ENCODE results near the gene YAE1.

Gene YAE1

GRCh38 chr7:39606941-39607340 lies 40.7 kb downstream of the YAE1 start:
- no peak for DNase-seq (ENCODE audit: low read depth, low spot score)

DNA sequence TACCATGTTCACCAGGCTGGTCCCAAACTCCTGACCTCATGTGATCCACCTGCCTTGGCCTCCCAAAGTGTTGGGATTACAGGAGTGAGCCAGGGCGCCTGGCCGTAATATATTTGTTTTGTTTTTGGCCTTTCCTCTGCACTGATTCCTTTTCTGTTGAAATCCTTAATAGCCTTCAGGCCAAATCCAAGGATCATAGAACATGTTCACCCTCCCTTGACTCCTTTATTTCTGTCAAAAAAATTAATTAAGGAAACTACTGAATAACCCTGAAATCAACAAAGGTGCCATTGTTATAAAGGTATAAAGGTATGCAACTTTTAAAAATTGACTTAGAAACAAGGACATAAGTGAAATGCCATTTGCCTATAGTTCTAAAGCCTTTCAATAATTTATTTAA lies 41.7 kb downstream of the YAE1 start:
- no peak for DNase-seq (ENCODE audit: low read depth, low spot score)

DNA sequence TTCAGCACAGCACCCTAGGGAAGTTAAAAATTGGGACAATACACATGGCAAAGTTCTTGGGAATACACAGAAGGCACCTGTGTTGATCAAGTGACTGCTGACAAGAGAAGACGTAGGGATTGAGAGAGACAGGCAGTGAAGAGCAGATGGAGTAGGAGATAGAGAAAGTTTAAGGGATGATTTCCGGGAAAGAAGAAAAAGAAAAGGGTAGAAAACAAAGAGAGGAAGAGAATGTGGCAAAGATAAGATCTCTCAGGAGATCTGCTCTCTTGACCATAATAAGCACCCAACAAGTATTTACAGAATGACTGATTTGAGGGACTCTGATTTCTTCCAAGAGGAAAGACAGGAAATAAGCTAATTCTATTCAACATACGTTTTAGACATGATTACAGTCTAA lies 42.1 kb downstream of the YAE1 start:
- DNase-seq (ENCODE audit: low read depth, low spot score) = no peak

DNA sequence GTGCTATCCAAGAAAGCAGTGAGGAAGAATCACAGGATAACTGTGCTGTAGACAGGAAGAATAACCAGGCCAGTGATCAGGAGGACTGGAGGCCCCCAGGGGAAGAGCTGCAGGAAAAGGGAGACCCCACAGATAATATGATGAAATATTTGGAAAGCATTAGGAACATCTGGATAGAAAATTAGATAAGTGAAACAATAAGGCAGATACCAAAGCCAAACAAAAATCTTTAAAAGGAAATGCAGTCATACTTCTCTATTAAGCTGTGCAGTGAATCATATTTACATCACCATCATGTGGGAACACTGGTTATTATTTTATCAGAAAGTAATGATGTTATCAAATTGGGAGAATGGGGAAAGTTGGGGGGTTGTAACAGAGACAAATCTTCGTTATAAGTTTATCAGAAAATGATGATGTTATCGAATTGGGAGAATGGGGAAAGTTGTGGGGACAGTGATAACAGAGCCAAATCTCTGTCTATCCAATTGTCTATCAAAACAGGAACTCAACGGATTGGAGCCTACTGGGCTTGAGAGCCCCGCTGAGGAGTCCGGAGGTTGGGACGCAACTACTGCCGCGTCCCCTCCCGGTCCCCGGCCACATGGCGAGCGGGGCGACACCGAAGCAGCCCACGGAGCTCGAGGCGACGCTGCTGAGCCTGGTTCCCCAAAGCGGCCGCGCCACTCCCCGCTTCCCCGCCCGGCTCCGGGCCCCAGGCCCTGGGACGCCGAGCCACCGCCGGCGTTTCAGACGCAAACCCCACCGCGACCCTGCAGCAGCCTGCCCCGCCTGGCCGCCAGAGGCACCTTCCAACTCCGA lies 43.1 kb downstream of the YAE1 start:
- DNase-seq (ENCODE audit: low read depth, low spot score) = no peak

DNA sequence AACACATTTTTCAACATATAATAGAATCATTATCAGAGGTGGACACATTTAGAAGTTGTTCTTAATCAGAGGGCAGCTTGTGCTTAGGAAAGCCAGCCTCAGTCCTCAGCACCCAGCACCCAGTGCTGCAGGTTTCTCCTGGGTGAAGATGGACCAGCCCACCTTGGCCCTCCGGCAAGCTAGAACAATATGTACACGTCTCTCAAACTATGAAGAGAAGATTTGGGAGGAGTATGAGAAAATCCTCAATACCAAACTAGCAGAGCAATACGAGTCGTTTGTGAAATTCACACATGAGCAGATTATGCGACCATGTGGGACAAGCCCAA lies 43.7 kb downstream of the YAE1 start:
- no peak for DNase-seq (ENCODE audit: low read depth, low spot score)

DNA sequence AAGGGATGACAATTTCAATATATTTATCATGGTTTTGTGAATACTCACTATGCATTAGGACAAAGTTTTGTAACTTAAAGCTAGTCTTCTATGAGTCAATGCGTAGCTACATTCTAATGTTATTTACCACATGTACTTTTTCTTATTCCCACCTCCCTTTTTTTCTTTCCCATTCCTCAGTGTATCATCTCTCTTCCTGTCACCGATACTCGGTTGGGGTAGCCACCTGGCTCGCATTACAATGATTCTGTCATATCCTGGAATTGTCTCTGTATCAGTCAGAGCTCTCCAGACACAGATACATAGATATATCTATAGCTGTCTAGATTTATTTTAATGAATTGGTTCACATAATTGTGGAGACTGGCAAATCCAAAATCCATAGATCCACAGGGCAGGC lies 47.4 kb downstream of the YAE1 start:
- DNase-seq (ENCODE audit: low read depth, low spot score) = no peak

- no peak for DNase-seq (ENCODE audit: low read depth, low spot score)
Measured at GRCh38 chr7:39614299-39614698, 48.1 kb downstream of the YAE1 start.

DNA sequence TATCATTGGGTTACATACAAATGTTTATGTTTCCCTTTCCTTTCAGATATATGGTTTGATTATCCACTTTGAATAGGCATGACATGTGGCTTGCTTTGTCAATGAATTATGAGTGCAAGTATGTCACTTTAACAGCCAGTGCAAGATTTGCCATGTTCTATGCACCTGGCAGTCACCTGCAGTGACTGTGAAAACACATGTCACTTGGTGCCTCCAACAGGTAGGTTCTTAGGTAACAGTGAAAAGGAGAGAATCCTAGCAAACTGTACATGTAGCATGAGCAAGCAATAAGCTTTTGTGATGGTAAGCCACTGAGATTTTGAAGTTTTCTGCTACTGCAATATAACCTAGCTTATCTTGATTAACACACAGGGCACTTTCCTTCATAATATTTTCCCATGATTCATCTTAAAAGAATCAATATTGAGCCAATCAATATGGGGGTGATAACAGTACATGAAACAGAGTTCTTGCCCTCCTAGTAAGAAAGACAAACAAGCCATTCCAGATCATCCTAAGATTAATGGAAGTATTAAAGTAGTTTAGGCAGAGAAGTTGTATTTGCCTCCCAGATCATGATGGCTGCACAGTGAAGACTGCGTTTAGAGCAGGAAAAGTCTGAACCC lies 49.3 kb downstream of the YAE1 start:
- no peak for DNase-seq (ENCODE audit: low read depth, low spot score)

DNA sequence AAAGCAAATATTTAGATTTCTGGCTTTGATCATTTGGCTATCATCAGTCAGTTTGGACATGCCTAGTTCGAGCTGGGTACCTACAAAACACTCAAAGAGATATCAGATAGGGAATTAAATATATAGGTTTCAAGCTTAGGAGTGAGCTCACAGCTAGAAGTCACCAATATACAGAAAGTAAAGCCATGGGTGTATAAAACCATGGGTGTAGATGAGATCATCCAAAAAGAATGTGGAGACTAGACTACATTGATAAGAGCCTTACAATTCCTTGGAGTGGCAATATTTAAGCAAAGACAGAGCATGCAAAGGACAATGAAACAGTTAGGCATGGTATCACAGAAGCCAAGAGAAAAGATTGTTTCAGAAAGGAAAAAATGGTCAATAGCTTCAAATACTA lies 49.9 kb downstream of the YAE1 start:
- no peak for DNase-seq (ENCODE audit: low read depth, low spot score)

DNA sequence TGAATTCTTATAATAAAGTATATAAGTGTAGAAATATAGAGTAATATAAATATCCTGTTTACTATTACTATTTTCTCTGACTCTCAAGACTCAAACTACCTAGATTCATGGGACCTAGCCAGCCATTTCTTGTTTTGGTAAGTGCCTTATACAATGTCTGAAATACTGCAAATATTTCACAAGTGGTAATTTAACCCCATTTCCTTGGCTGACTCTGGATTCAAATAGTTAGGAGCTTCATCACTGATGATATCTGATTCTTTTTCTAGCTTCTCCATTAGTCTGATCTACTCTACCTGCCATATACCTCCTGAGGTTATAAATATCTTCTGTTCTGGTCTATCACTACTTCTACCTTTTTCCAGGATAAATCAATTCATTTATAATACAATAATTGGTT lies 50.8 kb downstream of the YAE1 start:
- no peak for DNase-seq (ENCODE audit: low read depth, low spot score)

GRCh38 chr7:39618868-39619267 lies 52.7 kb downstream of the YAE1 start:
- DNase-seq (ENCODE audit: low read depth, low spot score) = no peak

DNA sequence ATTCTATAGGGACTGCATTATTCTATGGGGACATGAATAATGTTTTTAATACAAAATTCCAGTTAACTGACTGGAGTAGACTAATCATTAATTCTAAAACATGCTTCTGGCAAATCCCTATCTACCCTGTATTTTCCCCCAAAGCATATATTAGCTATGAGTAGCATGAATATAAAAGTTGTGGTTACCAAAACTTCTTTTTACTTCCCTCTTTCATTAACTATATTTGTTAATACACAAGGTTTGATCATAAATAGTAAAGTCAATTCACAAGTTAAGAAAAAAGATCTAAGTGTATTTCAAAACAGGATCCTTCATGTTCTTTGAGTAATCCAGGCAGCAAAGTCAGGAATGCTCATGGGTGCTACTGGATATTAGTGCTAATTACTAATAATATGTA lies 54.3 kb downstream of the YAE1 start:
- DNase-seq (ENCODE audit: low read depth, low spot score) = no peak

- no peak for DNase-seq (ENCODE audit: low read depth, low spot score)
Measured at GRCh38 chr7:39621261-39621660, 55.1 kb downstream of the YAE1 start.

GRCh38 chr7:39621784-39622411 lies 55.7 kb downstream of the YAE1 start:
- DNase-seq (ENCODE audit: low read depth, low spot score) = no peak

Data from iPS DF 19.7 (cell line).